HG03342 (cell line): ENCODE data around the gene PFDN1.
A peak's percentile ranks its signal among the peaks of the same experiment; 100 is the strongest.
"Not testable (repeated sequence)": the region's sequence is repeated elsewhere in the genome, so short reads cannot be mapped to it uniquely, and the experiment has no call there.

Experiments
- ATAC-seq: cut with Tn5 transposase; IDR thresholded peaks from one replicate; pipeline ENCODE4 v1.9.1; 2021; ENCODE audit warnings: mild to moderate bottlenecking, moderate library complexity; ENCODE audit not compliant: unreplicated experiment

PFDN1 gene, protein sequence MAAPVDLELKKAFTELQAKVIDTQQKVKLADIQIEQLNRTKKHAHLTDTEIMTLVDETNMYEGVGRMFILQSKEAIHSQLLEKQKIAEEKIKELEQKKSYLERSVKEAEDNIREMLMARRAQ

DNA sequence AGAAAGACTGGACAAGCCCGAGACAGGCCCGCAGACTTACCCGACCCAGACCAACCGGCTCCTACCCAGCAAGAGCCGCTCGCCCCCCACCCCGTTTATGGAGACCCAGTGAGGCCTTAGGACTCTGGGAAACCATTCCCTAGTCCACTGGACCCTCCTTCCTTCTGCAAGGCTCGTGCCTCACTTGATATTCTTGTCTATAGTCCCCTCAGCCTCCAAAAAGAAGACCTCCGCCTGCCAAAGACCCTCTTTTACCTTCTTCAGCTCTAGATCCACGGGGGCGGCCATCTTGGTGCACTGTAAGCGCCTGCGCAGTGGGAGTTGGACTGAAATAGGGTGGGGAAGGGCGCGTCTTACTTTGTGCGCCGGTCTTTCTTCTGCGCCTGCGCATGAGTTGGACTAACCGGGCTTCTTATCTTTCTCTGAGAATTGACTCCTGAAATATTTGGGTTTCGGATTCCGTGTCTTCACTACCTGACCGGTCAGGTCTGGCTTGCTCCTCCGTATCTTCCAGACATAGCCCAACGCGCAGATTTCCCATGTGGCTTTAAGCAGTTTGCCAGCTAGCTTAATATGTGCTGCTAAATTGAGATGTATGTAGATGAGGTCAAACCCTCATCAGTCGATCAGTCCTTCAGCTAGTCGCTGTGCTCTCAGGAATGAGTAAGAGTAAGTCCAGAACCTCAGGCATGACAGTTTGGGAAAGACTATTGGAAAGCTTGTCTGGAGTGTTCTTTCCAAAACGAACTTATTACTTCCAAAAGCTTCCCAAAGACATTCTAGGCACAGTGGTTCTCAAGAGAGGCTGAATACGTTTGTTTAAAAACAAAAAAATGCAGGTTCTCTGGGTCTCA, at the start of gene PFDN1:
TSS of gene PFDN1 (minus strand) at position 316 of the 854 bp plus-strand sequence. CDS start at position 288, 28 bp downstream.
- ATAC-seq: peak; percentile 97

DNA sequence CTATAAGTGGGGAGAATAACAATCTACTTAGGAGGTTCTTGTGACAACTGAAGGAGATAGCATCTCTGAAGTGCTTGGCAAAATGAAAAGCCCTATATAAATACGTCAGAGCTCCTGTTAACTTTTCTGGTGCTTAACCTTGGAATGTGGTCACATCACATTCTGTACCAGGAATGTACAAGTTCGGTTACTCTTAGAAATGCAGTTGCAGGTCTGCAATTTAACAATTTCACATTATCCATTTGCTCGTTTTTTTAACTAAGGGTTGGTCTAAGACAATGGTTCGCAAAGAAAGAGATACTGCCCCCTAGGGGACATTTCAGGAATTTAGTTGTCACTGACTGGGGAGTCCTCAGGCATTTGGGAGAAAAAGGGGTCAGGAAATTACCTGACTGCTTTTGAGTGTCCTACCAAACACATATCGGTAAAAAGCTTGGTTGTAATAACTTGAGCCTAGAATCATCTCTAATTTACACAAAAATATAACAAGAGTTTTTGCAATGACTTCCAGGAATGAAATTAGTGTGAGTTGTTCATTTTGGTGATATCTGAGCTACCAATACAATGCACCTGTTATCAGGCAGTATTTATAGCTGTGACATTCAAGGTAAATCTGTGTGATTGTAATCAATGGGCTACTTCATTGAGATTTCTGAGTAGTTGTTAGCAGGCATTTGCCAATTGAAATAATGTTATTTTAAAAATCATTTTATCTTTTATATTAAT, 48.9 kb upstream of the PFDN1 start:
- peak; percentile 55 for ATAC-seq

DNA sequence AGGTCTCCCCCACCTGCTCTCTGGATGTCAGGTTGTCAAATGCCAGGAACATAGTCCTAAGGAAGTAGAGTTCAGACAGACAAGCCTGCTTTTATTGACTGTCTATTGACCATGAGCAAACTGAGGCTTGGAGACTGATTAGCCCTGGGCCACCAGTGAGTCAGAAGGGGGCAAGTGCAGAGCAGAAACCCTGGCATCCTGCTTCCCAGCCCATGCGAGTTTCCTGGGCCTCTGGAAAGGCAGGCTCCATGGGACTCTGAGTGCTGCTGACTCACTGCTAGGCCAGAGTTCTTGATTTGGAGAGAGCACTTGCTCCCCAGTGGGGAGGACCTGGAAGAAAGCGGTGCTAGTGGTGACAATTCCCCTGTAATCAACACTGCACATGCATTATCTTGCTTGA, 46.3 kb upstream of the PFDN1 start:
- ATAC-seq: no peak

DNA sequence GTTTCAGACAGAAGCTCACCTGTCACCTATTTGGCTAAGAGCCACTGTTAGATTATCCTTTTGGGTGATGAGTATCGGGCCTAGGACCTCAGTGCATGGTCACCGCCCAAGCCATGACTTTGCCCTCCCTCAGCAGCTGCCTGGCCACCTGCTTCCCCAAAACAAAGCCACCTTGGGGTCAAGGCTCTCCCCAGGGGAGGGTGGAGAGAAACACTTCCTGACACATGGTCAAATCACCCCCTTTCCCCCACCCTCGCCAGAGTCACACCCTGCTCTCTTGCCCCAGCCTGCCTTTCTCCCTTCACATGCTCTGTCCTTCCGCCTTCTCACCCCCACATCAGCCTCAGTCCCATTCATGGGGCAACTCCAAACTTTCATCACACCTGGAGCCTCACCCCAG, 45.2 kb upstream of the PFDN1 start:
- no peak for ATAC-seq

DNA sequence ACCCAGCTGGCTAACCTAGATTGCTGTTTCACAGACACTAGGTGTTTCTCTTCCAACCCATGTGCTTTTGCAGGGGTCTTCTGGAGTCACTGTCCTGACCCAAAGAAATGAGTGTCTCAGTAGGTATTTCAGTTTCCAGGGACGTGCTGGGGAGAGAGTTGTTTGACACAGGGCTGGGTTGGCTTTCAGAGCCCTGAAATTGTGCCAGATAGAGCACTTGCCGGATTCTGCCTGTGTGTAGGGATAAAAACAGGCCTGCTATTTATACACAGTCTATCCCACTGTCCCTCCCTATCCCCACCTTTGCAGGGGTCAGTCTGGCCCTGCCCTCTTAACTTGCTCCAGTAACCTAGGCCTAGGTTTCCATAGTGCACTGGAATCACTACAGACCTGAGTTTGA, 44.5 kb upstream of the PFDN1 start:
- no peak for ATAC-seq

DNA sequence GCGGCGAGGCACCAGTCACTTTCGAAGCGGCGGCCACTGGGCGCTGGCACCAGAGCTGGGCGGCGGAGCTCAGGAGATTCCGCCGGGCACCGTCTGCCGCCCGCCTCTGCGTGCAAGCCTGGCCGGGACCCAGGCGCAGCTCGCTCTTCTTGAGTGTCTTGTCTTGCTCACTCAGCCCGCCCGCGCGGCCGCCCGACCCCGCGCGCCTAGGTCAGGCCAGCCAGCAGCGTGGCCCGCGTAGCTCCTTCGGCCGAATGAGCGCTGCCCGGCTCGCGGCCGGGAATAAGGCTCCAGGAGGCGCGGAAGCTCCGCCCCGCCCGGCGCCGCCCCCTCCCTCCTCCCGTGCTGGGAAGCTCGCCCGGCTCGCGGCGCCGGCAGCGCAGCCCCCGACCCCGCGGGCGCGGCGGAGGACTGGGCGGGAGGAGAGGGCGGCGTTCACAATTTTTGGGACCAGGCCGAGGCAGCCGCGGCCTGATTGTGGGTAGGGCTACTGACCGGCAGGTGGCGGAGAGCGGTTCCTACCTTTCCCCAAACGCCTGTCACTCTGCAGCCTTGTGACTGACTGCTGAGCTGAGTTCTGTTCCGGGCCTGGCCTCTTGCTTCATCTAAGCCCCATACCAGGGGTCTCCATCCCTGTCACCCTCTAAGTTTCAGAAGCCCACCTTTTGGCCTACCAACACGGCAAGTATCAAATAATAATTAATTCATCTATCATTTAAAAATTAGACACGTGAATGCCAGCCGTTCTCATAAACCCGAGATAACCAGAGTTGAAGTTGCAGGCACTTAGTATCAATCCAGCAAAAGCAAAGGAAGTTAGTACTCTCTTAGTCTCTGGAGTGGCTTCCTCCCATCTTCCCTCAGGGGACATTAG, 43.7 kb upstream of the PFDN1 start, which contains the start of gene HBEGF:
TSS of gene HBEGF (minus strand) at position 256 of the 874 bp plus-strand sequence. CDS start 275 bp downstream, outside the sequence.
- ATAC-seq: peak; percentile 83

DNA sequence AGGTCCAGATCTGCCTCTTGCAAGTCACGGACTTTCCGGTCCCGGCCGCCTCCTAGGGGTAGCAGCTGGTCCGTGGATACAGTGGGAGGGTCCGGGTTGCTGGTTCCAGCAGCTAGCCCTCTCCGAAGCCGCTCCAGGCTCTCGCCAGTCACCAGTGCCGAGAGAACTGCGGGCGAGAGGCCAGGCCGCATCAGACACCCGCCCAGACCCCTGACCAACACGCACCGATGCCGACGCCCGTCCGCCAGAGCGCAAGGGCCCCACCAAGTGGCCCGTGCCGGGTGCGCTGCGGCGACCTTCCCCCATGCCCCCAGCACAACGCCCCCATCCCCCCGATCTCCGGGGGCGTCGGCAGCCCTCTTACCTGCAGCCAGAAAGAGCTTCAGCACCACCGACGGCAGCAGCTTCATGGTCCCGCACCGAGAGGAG, 43.0 kb upstream of the PFDN1 start:
- peak; percentile 7 for ATAC-seq

DNA sequence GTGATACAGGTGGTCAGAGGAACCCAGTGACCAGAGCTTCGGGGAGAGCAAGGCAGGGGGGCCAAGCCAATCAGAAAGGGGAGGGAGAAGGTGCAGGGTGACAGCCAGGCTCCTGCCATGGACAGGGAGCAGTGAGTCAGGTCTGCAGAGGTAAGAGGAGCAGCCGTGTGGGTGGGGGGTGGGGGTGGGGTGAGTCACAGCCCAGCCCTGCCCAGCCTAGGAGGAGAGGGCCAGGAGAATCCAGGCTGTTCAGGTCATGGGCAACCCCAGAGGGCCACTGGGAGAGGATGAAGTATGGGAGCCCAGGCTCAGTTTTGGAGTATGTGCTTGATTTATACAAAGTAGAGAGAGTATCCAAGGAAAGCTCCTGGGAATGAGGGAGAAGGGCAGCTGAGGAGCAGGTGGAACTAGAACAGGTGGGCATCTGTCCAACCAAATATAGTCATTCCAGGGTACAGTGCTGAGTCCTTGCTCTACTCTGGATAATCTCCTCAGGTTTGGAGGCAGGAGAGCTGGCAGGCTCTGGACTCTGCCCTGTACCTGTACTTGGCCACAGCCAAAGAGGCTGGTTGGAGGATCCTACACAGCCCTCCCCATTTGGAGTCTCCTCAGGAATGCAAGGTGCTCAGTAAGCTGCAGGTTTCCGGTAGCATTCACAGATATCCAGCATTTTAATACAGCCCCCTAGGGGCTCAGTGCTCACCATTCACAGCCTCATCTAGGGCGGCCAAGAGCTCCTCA, 42.0 kb upstream of the PFDN1 start:
- no peak for ATAC-seq

DNA sequence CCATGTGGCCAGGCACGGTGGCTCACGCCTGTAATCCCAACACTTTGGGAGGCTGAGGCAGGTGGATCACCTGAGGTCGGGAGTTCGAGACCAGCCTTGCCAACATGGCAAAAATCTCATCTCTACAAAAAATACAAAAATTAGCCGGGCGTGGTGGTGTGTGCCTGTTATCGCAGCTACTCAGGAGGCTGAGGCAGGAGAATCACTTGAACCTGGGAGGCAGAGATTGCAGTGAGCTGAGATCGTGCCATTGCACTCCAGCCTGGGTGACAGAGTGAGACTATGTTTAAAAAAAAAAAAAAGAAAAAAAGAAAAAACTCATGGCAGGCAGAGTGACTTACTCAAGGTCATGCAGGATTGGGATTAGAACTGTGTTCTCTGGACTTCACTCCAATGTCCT, 40.9 kb upstream of the PFDN1 start:
- not testable (repeated sequence) for ATAC-seq

DNA sequence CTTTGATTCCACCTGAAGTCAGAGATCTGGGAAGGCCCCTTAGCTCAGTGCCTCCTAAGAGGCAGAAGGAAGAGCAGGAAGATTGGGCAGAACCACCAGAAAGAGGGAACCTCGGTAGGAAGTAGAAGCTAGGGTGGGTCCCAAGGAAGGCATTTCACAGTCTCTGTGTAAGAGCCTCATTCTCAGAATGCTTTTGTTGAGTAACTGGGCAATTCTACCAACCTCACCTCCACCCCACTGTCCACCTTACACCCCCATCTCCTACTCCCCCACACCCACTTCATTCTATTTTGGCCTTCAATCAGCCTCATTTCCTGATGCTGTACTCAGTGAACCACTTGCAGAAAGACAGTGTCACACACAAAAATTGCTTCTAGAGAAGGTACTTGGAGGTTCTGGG, 40.0 kb upstream of the PFDN1 start:
- ATAC-seq: no peak

DNA sequence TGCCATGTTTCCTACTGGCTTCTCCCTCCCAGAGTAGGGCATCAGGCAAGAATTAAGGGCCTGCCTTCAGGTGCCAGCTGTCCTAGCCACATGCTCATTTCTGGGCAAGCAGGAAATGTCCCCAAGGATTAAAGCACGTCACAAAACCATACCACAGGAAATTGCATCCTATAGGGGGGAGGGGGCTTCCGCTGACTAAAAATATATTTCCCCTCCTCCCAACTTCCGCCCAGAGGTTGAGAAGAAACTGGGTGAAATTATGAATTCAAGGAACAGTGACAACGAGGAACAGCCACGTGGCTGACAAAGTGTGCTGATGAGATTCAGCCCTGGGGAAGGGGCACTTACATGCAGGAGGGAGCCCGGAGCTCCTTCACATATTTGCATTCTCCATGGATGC, 39.4 kb upstream of the PFDN1 start:
- no peak for ATAC-seq

DNA sequence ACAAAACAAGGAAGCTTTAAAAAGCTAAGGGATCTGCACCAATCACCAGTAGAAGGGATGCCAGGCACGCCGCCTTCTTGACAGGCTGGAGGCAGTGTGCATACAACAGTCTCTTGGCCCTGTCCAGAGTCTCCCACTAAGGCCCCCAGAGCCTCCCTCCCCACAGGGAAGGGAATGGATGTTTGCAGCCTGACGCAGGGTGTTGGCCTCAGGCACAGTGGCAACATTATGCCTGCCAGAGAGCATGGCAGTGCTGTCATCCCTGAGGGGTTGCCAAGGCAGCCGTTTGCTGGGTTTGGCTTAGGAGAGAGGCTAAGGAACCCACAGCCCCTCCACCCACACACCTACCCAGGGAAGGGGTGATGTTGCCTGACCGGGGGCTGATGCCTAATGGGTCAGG, 38.7 kb upstream of the PFDN1 start:
- no peak for ATAC-seq

DNA sequence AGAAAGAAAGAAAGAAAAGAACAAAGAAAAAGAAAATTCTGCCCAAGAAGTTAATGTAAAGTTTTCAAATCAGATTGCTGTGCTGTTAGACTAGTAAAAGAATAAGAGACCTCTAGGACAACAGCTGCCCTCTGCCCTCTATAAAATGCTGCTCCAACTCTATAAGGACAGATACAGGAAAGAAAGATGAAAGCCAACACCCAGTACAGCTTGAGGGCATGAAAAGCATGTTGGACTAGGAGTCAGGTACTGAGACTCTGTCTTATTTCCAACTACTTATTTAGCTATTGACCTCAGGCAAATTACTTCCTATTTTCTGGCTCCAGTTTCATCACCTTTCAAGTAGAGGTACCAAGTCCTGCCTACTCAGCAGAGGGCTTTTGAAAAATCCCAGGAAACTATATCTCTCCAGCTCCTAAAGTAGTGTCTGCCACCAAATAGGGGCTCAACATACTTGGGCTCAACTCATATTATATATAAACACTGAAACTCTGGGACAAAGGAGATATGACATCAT, 37.8 kb upstream of the PFDN1 start:
- no peak for ATAC-seq

DNA sequence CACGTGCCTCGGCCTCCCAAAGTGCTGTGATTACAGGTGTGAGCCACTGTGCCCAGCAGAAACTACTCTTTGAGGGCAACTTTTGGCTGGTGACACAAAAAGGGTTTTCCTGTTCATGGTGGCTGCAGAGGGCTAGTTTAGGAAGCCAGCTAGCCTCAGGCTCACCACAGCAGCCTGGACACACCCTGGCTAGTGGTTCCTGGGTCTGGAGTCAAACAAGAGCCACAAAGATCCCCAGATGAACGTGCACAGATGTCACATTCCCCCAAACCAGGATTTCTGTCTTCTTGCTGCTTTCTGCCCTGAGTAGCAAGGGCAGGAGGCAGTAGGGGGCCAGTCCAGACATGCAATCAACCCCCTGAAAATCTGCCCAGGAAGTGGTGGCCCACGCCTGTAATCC, 36.7 kb upstream of the PFDN1 start:
- no peak for ATAC-seq

DNA sequence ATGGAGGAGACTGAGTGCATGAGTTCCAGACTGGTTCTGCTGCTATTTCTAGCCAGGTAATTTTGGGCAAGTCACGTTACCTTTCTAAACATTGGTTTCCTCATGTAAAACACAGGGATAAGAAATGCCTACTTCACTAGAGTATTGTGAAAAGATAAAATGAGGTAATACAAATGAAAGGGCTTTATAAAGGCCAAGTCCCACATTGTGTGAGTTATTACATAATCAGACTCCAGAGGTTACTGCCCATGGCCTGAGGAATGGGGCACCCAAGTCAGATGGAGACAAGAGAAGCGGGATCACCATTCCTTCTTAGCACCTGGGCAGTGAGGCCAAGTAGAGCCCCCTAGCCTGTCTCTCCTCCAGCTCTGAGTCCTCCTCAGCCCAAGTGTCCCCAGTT, 36.0 kb upstream of the PFDN1 start:
- no peak for ATAC-seq

DNA sequence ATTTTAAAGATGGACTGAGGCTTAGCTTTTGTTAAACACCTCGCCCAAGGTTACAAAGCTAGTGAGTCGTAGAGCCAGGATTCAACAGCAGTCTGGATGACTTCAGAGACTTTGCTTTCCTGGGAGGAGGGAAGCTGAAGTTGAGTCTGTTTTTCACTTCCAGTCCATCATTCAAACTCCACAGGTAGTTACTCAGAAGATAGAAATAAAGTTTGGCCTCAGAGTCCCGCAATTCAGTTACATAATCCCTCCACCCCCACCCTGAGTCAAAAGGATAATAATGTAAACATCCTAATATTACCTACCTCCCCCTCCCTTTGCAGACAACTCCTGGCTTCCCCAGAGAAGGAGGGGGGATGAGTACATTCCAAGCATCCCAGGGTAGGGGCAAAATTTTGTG, 35.4 kb upstream of the PFDN1 start:
- no peak for ATAC-seq

DNA sequence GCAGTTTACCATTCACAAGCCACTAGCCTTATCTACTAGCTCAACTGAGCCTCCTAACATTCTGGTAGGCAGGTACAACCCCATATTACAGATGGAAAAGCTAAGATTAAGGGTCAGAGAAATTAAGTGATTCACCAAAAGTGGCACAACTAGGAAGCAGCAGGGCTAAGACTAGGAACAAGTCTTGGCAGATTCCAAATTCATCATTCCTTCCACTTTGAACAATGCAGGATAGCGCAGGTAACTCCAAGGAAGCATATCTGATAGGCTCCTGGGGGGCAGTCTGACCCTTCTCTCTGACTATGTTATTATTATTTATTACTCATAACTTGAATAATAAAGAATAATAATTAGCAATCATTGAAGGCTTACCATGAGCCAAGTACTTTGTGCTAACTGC, 35.0 kb upstream of the PFDN1 start:
- no peak for ATAC-seq

DNA sequence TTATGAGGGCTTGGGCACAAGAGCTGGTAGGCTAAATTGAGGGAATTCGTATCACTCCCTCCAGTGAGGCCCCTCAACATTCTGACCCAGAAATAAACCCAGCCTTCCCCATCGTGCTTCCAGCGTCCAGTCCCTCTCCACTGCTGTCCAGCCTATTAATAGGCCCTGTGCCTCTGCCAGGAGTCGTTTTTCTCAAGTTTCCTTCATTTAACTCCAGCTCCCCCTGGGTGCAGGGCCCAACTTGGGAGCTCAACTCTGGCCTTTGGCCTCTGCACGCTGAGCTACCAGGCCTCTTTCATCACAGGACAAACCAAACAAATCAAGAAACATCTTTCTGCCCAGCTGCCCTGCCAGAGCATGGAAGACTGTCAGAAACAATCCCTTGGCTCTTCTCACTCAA, 33.5 kb upstream of the PFDN1 start:
- ATAC-seq: no peak

DNA sequence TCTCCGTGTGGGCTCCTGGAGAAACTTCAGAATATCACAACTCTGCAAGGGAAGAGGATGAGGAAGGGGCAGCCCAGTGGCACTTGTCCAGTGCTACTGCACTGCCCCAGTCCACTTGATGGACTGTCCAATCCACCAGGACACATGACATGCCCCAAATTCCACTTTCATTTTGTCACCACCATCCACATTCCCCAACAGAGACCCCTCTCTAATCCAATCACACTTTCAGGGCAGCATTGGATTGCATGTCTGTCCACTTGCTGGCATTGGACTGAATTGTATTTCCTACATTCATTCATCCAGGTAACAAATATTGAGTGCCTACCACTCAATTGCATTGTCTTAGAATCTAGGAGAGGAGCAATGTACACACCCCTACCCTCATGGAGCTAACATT, 28.7 kb upstream of the PFDN1 start:
- ATAC-seq: no peak
